Measurements from ENCODE around the gene GIPR. TPM values are rescaled to one million over a fixed set of nuclear protein-coding genes. Genes with fewer than 3 reads are reported as not detected.

The GIPR gene
- total RNA-seq, 1 experiment from 2014 or later = 1.9 TPM

DNA sequence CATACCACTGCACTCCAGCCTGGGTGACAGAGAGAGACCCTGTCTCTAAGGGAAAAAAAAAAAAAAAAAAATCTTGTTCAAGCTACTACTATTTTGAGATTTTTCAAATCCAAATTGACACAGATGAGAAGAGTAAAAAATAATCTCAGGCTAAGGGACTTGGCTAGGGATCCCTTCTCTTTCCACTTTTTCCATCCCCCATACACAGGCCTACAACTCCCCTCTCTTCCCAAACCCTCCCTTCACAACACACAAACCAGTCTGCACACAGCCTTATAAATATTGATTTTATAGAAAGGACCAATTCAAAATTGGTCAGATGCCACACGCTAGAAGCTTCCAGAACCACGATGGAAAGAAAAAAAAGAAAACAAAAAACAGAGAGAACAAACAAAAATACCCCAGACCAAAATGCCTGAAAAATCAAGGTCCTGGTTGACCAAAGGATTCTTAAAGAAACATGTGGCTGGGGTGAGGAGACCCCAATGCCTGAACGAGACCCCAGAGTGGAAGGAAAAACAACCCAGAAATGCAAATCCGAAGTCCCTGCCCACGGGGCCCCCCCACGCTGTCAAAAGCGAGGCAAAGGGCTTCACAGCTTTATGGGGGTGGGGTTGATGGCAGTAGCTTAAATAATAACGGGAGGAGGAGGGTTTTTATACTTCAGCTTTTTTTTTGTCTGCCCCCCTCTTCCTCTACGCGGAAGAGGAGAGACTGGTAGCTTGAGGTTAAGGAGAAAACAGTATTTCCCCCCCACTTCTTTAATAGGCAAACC lies 42.5 kb downstream of the GIPR start:
- Histone ChIP-seq H3K36me3 (ENCODE audit: low read depth, low read length) (no peaks in the 10 kb centered on the region), H3K9ac (ENCODE audit: low read length) (no peak overlapping the region), H3F3A (ENCODE audit: low read length, unreplicated experiment) (no peaks in the 10 kb centered on the region), H3K4me1 (ENCODE audit: insufficient read depth, low read length) (no peaks in the 10 kb centered on the region), H3K4me3 (ENCODE audit: low read length) (no peak overlapping the region), H3K4me2 (ENCODE audit: low read length) (no peak overlapping the region), H4K20me1 (ENCODE audit: low read length) (no peaks in the 10 kb centered on the region), H3K9me2 (replicated peaks; ENCODE audit: low read length) (no peaks in the 10 kb centered on the region), H3K9me3 (ENCODE audit: low read length) (no peaks in the 10 kb centered on the region), H3K27ac (ENCODE audit: low read length) (no peak overlapping the region), H3K79me2 (ENCODE audit: low read length) (peaks cover 13% of the 10 kb centered on the region), H3K27me3 (ENCODE audit: low read length) (no peaks in the 10 kb centered on the region), H2AFZ (ENCODE audit: low read length) (no peak overlapping the region)
- ATAC-seq = no peak
- intact Hi-C loops (cut with micrococcal nuclease) = no loop called here
- no peak for DNase-seq
- BruUV-seq (replicated peaks) = no TSS peak
- POLR2A ChIA-PET (ENCODE audit: unreplicated experiment) = no interaction called here
- TF ChIP-seq, protein P1, sequence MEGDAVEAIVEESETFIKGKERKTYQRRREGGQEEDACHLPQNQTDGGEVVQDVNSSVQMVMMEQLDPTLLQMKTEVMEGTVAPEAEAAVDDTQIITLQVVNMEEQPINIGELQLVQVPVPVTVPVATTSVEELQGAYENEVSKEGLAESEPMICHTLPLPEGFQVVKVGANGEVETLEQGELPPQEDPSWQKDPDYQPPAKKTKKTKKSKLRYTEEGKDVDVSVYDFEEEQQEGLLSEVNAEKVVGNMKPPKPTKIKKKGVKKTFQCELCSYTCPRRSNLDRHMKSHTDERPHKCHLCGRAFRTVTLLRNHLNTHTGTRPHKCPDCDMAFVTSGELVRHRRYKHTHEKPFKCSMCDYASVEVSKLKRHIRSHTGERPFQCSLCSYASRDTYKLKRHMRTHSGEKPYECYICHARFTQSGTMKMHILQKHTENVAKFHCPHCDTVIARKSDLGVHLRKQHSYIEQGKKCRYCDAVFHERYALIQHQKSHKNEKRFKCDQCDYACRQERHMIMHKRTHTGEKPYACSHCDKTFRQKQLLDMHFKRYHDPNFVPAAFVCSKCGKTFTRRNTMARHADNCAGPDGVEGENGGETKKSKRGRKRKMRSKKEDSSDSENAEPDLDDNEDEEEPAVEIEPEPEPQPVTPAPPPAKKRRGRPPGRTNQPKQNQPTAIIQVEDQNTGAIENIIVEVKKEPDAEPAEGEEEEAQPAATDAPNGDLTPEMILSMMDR (conservative IDR thresholded peaks at IDR 0.05; ENCODE audit: low read depth, low read length) = no peak
- no peak for TF ChIP-seq EZH2phosphoT487 (IDR thresholded peaks at IDR 0.05; ENCODE audit: borderline replicate concordance, low read length)
- TF ChIP-seq EZH2 (IDR thresholded peaks at IDR 0.05; ENCODE audit: low read length, unreplicated experiment) = no peak
- CTCF ChIA-PET = no interaction called here

DNA sequence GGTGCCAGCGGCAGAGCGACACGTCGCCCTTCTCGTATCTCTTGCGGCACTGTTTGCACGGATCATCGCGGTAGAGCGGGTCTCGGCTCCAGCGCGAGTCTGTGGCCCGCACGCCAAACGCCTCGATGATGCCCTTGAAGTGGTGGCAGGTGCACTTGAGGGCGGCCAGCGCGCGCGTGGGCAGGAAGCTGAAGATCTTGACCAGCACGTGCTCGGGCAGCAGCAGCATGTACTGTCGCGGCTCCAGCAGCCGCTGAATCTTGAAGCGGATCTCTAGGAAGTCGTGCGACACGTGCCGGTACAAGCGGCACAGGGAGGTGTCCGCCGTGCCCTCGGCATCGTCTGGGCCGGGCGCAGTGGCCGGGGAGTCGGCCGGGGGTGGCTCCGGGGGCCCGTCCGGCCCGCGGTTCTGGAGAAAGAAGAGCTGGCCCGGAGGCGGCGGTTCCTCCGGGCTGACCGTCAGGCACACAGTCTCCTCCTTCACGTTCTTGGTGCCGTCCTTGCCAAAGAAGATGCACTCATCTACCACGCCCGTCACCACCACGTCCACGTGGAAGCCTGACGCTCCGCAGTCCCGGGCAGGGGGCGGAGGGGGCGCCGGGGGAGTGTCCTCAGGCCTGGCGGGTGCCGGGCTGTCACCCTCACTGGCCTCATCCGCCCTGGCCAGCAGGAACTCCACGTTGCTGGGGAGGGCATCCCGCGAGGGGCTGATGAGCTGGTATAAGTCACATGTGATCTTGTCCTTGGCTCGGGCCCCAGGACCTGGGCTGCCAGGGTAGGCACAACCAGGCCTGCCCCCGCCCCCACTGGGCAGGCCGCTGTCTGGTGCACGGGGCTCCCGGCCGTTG lies 44.1 kb downstream of the GIPR start:
- H4K20me1 ChIP-seq (ENCODE audit: low read length) = no peaks in the 10 kb centered on the region
- ATAC-seq (no peak), DNase-seq (no peak)
- H3K36me3 ChIP-seq (ENCODE audit: low read depth, low read length) = no peaks in the 10 kb centered on the region
- H2AFZ ChIP-seq (ENCODE audit: low read length) = no peak overlapping the region
- H3K4me3 ChIP-seq (ENCODE audit: low read length) = no peak overlapping the region
- no peaks in the 10 kb centered on the region for H3K9me2 ChIP-seq (replicated peaks; ENCODE audit: low read length)
- TF ChIP-seq, protein P1 (conservative IDR thresholded peaks at IDR 0.05; ENCODE audit: low read depth, low read length) = no peak
- TF ChIP-seq EZH2phosphoT487 (IDR thresholded peaks at IDR 0.05; ENCODE audit: borderline replicate concordance, low read length) (no peak), EZH2 (IDR thresholded peaks at IDR 0.05; ENCODE audit: low read length, unreplicated experiment) (no peak)
- H3K9ac ChIP-seq (ENCODE audit: low read length) = no peak overlapping the region
- BruUV-seq (replicated peaks) = no TSS peak
- H3K79me2 ChIP-seq (ENCODE audit: low read length) = peaks cover 29% of the 10 kb centered on the region
- no peaks in the 10 kb centered on the region for H3K27me3 ChIP-seq (ENCODE audit: low read length)
- no peaks in the 10 kb centered on the region for H3K9me3 ChIP-seq (ENCODE audit: low read length)
- ChIA-PET POLR2A (ENCODE audit: unreplicated experiment) (no interaction called here), CTCF (no interaction called here)
- peaks cover 8% of the 10 kb centered on the region for H3K4me1 ChIP-seq (ENCODE audit: insufficient read depth, low read length)
- H3F3A ChIP-seq (ENCODE audit: low read length, unreplicated experiment) = no peaks in the 10 kb centered on the region
- intact Hi-C loops (cut with micrococcal nuclease) = no loop called here
- H3K27ac ChIP-seq (ENCODE audit: low read length) = no peak overlapping the region
- H3K4me2 ChIP-seq (ENCODE audit: low read length) = no peak overlapping the region

DNA sequence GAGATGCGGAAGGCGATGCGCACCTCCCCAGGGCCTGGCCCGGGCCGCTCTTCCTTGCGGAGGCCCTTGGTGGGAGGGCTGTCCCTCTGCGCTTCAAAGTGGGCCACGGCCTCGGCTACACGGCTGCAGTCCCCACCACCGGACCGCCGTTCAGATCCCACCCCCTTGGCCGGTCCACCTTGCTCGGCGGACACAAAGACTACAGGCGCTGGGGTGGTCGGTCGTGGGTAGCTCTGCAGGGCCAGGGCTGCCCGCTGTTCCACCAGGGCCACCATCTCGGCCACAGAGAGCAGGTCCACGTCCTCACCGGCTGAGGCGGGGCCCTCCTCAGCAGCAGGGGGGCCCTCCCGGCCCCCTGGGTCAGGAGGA lies 44.7 kb downstream of the GIPR start:
- H3K9me3 ChIP-seq (ENCODE audit: low read length) = no peaks in the 10 kb centered on the region
- no peaks in the 10 kb centered on the region for H3F3A ChIP-seq (ENCODE audit: low read length, unreplicated experiment)
- intact Hi-C loops (cut with micrococcal nuclease) = no loop called here
- POLR2A ChIA-PET (ENCODE audit: unreplicated experiment) = no interaction called here
- H3K4me2 ChIP-seq (ENCODE audit: low read length) = no peak overlapping the region
- no peak overlapping the region for H2AFZ ChIP-seq (ENCODE audit: low read length)
- H3K9me2 ChIP-seq (replicated peaks; ENCODE audit: low read length) = no peaks in the 10 kb centered on the region
- no TSS peak for BruUV-seq (replicated peaks)
- peaks cover 11% of the 10 kb centered on the region for H3K4me1 ChIP-seq (ENCODE audit: insufficient read depth, low read length)
- H3K27ac ChIP-seq (ENCODE audit: low read length) = no peak overlapping the region
- H3K9ac ChIP-seq (ENCODE audit: low read length) = no peak overlapping the region
- no peaks in the 10 kb centered on the region for H4K20me1 ChIP-seq (ENCODE audit: low read length)
- no peak for DNase-seq
- peaks cover 29% of the 10 kb centered on the region for H3K79me2 ChIP-seq (ENCODE audit: low read length)
- no peak for ATAC-seq
- no peaks in the 10 kb centered on the region for H3K27me3 ChIP-seq (ENCODE audit: low read length)
- H3K36me3 ChIP-seq (ENCODE audit: low read depth, low read length) = no peaks in the 10 kb centered on the region
- no peak overlapping the region for H3K4me3 ChIP-seq (ENCODE audit: low read length)
- no peak for TF ChIP-seq EZH2 (IDR thresholded peaks at IDR 0.05; ENCODE audit: low read length, unreplicated experiment)
- CTCF ChIA-PET = no interaction called here

All from PC-3 (cell line).